ENCODE data around the gene KCTD14. TPM values are rescaled to one million over a fixed set of nuclear protein-coding genes. Genes with fewer than 3 reads are reported as not detected.
"Not testable (repeated sequence)": the region's sequence is repeated elsewhere in the genome, so short reads cannot be mapped to it uniquely, and the experiment has no call there.

KCTD14 gene
- total RNA-seq, 1 donor from 2014 or later: 2.8 TPM

GRCh38 chr11:78045851-78046485 is 22.9 kb upstream of the KCTD14 start:
- Mint-ChIP-seq H3K9me3 (no peaks in the 10 kb centered on the region), H3K27ac (peak overlapping the region; percentile 54), H3K4me3 (peak overlapping the region; percentile 75), H3K36me3 (no peaks in the 10 kb centered on the region), H3K27me3 (no peaks in the 10 kb centered on the region), H3K4me1 (ENCODE audit: unreplicated experiment) (peaks cover 20% of the 10 kb centered on the region)
- DNase-seq (ENCODE audit: extremely low spot score, unreplicated experiment): peak; percentile 91
- TF ChIP-seq CTCF (conservative IDR thresholded peaks at IDR 0.05): peak; percentile 99

GRCh38 chr11:78044706-78045105 is 21.6 kb upstream of the KCTD14 start:
- H3K27me3 Mint-ChIP-seq: no peaks in the 10 kb centered on the region
- TF ChIP-seq CTCF (conservative IDR thresholded peaks at IDR 0.05): no peak
- no peaks in the 10 kb centered on the region for H3K36me3 Mint-ChIP-seq
- DNase-seq (ENCODE audit: extremely low spot score, unreplicated experiment): no peak
- no peak overlapping the region for H3K27ac Mint-ChIP-seq
- no peak overlapping the region for H3K4me3 Mint-ChIP-seq
- H3K4me1 Mint-ChIP-seq (ENCODE audit: unreplicated experiment): peaks cover 28% of the 10 kb centered on the region
- H3K9me3 Mint-ChIP-seq: no peaks in the 10 kb centered on the region

- no peak overlapping the region for H3K27ac Mint-ChIP-seq
- H3K4me1 Mint-ChIP-seq (ENCODE audit: unreplicated experiment): peaks cover 28% of the 10 kb centered on the region
- no peak for TF ChIP-seq CTCF (conservative IDR thresholded peaks at IDR 0.05)
- no peaks in the 10 kb centered on the region for H3K9me3 Mint-ChIP-seq
- no peaks in the 10 kb centered on the region for H3K36me3 Mint-ChIP-seq
- no peak for DNase-seq (ENCODE audit: extremely low spot score, unreplicated experiment)
- no peaks in the 10 kb centered on the region for H3K27me3 Mint-ChIP-seq
- H3K4me3 Mint-ChIP-seq: no peak overlapping the region
Measured at GRCh38 chr11:78041843-78042440, 18.9 kb upstream of the KCTD14 start.

- not testable (repeated sequence) for H3K4me3 Mint-ChIP-seq, H3K9me3 Mint-ChIP-seq
- peaks cover 26% of the 10 kb centered on the region for H3K4me1 Mint-ChIP-seq (ENCODE audit: unreplicated experiment)
Measured at GRCh38 chr11:78041380-78041719, 18.3 kb upstream of the KCTD14 start.

GRCh38 chr11:78040691-78041379 is 17.8 kb upstream of the KCTD14 start:
- Mint-ChIP-seq H3K4me3 (no peak overlapping the region), H3K27ac (peak overlapping the region; percentile 85), H3K4me1 (ENCODE audit: unreplicated experiment) (peaks cover 21% of the 10 kb centered on the region), H3K9me3 (no peaks in the 10 kb centered on the region), H3K27me3 (no peaks in the 10 kb centered on the region), H3K36me3 (no peaks in the 10 kb centered on the region)
- TF ChIP-seq CTCF (conservative IDR thresholded peaks at IDR 0.05): no peak
- DNase-seq (ENCODE audit: extremely low spot score, unreplicated experiment): no peak

More at GRCh38 chr11:78041380-78041719, 18.3 kb upstream of the KCTD14 start:
- H3K36me3 Mint-ChIP-seq; H3K27me3 Mint-ChIP-seq; H3K27ac Mint-ChIP-seq; DNase-seq (ENCODE audit: extremely low spot score, unreplicated experiment): not testable (repeated sequence)

Measured in type B pancreatic cell (in vitro differentiated cells).